Subcutaneous adipose tissue (tissue), 4 donors: ENCODE results near the gene LHFPL6. TPM values are rescaled to one million over a fixed set of nuclear protein-coding genes. Genes with fewer than 3 reads are reported as not detected.

Experiments used
- CTCF ChIP-seq: fragments of 450-650 bp; IDR thresholded peaks from one replicate; pipeline ENCODE4 v1.5.1; 2016; ENCODE audit warnings: low read depth, mild to moderate bottlenecking, control low read depth, antibody characterized with exemption, moderate library complexity
- total RNA-seq, 4 donors: library from RNA; depleted of rRNA; stranded (reverse); fragments of >200 nt; gene quantifications; one replicate each; pipeline ENCODE4 v1.1.0, GENCODE V29; 2016

Gene LHFPL6
- total RNA-seq, 4 donors from 2014 or later = 75.2 to 106 (median 90.4) TPM

- no peak for TF ChIP-seq CTCF
Measured at GRCh38 chr13:39567569-39567968, 35.4 kb downstream of the LHFPL6 start.

- TF ChIP-seq CTCF = no peak
Measured at GRCh38 chr13:39566216-39566869, 36.6 kb downstream of the LHFPL6 start.

GRCh38 chr13:39565036-39565949 lies 37.7 kb downstream of the LHFPL6 start:
- no peak for TF ChIP-seq CTCF

- TF ChIP-seq CTCF = no peak
Measured at GRCh38 chr13:39563470-39563735, 39.6 kb downstream of the LHFPL6 start.

GRCh38 chr13:39561971-39562370 lies 41.0 kb downstream of the LHFPL6 start:
- no peak for TF ChIP-seq CTCF

GRCh38 chr13:39559847-39560246 lies 43.1 kb downstream of the LHFPL6 start:
- no peak for TF ChIP-seq CTCF

- no peak for TF ChIP-seq CTCF
Measured at GRCh38 chr13:39557285-39557955, 45.6 kb downstream of the LHFPL6 start.
